Lower leg skin (tissue), 3 donors: Measurements from ENCODE around the gene TNFSF10.

Source experiments
- POLR2A ChIP-seq, 2 donors: fragments of 450-650 bp; IDR thresholded peaks; one replicate each; pipeline ENCODE4 v1.6.1; 2016 to 2017; ENCODE audit warnings: antibody characterized with exemption in 2 of 2, mild to moderate bottlenecking in 1 of 2, moderate library complexity in 1 of 2
- TF ChIP-seq, protein P1 (sequence below), 3 donors: fragments of 450-650 bp; IDR thresholded peaks; one replicate each; pipeline ENCODE4 v1.5.1; 2016; ENCODE audit warnings: antibody characterized with exemption in 3 of 3, mild to moderate bottlenecking in 3 of 3, moderate library complexity in 2 of 3

DNA sequence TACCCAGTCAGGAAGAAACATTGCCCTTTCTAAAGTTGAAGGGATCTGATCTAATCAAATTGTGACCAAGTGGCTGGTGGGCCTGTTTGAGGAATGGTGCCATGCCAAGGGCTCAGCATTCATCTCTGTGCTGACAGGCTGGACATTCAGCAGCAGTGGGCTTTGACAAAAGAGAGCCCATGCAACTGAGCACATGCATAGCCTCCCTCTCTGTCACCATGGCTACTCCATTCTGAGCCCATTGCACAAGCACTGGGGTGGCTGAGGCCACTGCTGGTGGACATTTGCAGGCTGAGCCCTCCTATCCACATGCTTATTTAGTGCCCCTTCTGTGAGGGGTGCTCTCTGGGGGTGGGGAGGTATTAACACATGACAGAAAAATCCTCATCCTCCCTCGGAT is 28.6 kb upstream of the TNFSF10 start:
- TF ChIP-seq POLR2A (IDR thresholded peaks at IDR 0.05), result no peak
- TF ChIP-seq, protein P1, sequence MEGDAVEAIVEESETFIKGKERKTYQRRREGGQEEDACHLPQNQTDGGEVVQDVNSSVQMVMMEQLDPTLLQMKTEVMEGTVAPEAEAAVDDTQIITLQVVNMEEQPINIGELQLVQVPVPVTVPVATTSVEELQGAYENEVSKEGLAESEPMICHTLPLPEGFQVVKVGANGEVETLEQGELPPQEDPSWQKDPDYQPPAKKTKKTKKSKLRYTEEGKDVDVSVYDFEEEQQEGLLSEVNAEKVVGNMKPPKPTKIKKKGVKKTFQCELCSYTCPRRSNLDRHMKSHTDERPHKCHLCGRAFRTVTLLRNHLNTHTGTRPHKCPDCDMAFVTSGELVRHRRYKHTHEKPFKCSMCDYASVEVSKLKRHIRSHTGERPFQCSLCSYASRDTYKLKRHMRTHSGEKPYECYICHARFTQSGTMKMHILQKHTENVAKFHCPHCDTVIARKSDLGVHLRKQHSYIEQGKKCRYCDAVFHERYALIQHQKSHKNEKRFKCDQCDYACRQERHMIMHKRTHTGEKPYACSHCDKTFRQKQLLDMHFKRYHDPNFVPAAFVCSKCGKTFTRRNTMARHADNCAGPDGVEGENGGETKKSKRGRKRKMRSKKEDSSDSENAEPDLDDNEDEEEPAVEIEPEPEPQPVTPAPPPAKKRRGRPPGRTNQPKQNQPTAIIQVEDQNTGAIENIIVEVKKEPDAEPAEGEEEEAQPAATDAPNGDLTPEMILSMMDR (IDR thresholded peaks at IDR 0.05), result no peak
